GM08714 (cell line): ENCODE measurements around the gene SPINK9.

Experiments used
- H3K4me3 ChIP-seq: fragments of 200-500 bp; sonication (Bioruptor generic); 2 replicates; pipeline ENCODE4 v1.5.1; 2014; ENCODE audit warnings: mild to moderate bottlenecking, low read length, inconsistent platforms
- ZNF274 ChIP-seq: IDR thresholded peaks from 2 replicates; pipeline ENCODE4 v1.6.1; 2012; ENCODE audit warnings: mild to moderate bottlenecking, low read depth, low read length

SPINK9 gene

DNA sequence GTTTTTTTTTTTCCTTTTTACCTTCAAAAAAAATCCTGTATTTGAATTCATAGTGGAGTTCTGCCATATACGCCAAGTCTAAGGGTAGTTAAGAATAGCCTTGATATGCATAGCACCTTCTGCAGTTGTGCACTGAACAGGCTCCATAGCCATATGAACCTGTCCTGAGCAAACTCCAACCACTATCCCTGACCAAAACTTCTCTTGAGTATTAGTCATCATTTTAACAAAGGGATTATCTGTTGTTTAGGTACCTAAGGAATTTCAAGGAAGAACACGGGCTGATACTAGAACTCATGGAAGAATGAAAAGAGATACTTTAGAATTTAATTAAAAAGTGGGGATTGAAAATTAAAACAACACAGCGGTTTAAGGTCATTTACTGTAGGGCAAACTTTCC is 46.5 kb downstream of the SPINK9 start:
- H3K4me3 ChIP-seq, result no peak overlapping the region
- no peak for TF ChIP-seq ZNF274

DNA sequence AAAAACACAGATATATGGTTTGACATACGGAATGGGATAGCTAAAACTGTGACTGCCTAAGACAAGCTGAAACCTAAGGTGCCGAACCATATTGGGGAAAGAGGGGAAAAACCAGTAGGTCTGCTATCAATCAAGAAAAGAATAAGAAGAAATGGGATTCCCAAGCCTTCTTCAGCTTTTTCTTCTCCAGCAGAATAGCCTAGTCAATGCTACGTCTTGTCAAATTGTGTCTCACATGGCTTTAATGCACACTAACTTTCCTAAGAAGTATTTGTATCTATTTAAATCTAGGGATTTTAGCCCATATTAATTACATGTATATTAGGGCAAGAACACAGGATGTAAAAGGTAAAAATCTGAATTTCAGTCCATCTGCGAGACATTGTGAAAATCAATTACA is 47.6 kb downstream of the SPINK9 start:
- no peak for TF ChIP-seq ZNF274
- H3K4me3 ChIP-seq, result peak overlapping the region; percentile 58; the same call in 1 of the 2 replicates

DNA sequence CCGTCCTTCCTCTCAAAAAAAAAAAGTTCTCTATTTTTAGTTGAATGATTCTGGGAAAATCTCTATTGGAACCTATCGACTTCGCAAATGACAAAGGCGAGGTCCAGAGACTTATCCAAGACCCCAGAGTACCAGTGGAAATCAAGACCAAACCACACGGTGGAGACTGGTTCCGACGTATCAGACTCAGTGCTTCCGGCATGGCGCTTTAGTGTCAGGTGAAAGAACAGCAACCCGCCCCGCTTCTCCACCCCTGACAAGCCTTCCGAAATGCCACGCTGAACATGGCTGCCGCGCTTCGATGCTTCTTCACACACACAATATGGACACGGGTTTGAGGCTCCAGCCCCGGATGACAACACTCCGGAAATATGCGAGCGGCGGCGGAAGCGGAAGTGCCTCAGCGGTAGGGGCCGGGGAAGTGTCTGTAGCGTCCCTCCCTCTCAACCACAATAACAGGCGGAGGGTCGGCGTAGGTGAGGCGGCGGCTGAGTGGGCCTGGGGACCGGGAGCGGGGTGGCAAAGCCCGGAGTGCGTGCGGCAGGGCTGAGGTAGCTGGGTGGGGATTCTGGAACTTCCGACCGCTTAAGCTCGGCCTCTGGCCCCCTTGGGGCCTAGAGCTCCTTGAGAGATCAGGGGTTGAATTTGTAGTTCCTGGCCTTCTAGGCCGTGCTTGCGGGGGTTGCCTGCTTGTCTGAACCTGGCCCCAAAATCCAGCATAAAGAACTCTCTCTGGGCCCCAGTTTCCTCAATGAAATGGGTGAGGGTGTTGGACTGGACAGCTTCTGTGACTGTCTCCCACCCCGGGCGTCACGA is 48.4 kb downstream of the SPINK9 start, which contains the start of gene FBXO38:
Gene FBXO38, plus strand, starts transcription at position 395 of the 816 bp plus-strand sequence. CDS start 10,819 bp downstream, outside the sequence.
- TF ChIP-seq ZNF274, result no peak
- H3K4me3 ChIP-seq, result peak within 1 kb of the TSS; percentile 92

DNA sequence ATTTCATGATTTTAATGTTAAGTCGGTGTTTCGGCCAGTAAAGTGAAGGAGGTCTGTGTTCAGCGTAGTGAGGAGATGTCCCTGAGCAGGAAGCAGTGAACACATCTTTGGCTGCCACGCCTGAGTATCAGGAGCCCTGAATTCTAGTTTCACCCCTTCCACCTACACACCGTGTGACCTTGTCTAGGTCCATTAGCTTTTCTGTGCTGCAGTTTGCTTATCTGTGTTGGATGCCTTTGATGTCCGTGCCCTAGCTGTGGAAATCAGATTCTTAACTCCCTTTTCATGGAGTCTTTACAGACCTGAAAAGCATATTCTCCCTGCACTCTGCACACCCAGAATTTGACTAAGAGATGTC is 49.0 kb downstream of the SPINK9 start:
- TF ChIP-seq ZNF274, result no peak

DNA sequence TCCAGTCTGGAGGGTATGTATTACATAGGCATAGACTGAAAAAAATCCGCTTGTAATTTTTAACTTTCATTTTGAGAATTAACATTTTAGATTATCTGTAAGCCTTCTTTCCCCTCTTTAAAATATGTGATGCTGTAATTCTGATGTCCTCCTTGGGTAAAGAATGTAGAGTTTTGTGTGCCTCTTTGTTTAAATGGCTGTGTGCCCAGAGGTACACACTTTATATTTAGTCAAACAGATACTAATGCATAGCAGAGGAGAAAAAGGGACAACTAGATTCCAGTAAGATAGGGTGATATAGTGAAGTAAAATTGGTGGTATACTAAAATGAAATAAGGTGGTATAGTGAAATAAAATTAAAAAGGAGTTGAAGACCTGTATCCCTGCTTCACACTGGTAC is 49.7 kb downstream of the SPINK9 start:
- TF ChIP-seq ZNF274, result no peak
- no peak overlapping the region; the same call in 1 of the 2 replicates for H3K4me3 ChIP-seq

More for the DNA sequence above, 49.0 kb downstream of the SPINK9 start:
- H3K4me3 ChIP-seq, result peak overlapping the region; percentile 92

DNA sequence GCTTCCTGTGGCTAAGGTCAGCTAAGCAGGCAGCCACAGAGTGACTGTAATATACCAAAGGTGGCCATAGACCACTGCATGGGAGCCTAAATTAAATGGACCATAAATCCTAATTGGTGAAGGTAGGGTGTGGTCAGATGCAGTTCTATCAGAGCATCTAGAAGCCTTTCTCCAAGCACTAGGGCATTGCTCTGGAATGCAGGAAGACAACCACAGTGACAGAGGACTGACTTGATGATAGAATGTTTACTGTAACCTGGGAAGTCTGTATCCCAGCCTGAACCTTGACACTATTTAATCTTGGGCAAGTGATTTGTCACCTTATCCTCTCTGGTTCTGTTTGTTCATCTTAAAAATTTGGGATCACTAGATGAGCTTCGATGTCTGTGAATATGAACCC is 50.7 kb downstream of the SPINK9 start:
- no peak overlapping the region for H3K4me3 ChIP-seq
- TF ChIP-seq ZNF274, result no peak

DNA sequence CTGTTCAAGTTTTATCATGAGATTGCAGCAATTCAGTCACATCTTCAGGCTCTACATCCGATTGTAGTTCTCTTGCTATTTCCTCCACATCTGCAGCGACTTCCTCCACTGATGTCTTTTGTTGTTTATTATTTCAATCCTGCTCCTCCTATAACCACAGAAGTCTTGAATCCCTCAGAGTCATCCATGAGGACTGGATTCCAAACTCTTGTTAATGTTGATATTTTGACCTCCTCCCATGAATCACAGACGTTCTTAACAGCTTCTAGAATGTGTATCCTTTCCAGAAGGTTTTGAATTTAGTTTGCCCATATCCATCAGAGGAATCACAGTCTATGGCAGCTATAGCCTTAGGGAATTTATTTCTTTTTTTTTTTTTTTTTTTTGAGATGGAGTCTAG is 52.0 kb downstream of the SPINK9 start:
- TF ChIP-seq ZNF274, result no peak
- H3K4me3 ChIP-seq, result no peak overlapping the region

DNA sequence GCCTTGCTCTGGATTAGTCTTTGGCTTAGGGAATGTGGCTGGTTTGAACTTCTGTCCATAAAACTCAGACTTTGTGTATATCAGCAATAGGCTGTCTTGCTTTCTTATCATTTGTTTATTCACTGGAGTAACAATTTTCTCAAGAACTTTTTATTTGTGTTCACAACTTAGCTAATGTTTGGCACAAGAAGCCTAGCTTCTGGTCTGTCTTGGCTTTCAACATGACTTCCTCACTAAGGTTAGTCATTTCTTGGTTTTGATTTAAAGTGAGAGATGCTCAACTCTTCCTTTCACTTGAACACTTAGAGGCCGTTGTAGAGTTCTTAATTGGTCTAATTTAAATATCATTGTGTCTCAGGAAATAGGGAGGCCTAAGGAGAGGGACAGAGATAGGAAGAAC is 53.3 kb downstream of the SPINK9 start:
- H3K4me3 ChIP-seq, result no peak overlapping the region
- TF ChIP-seq ZNF274, result no peak
